NCI-H1048 (cell line): ENCODE measurements around the gene PDE11A.

Experiments used
- DNase-seq: peaks from one replicate; lab custom pipeline; 2025; lab: John Stamatoyannopoulos, UW

The PDE11A gene

DNA sequence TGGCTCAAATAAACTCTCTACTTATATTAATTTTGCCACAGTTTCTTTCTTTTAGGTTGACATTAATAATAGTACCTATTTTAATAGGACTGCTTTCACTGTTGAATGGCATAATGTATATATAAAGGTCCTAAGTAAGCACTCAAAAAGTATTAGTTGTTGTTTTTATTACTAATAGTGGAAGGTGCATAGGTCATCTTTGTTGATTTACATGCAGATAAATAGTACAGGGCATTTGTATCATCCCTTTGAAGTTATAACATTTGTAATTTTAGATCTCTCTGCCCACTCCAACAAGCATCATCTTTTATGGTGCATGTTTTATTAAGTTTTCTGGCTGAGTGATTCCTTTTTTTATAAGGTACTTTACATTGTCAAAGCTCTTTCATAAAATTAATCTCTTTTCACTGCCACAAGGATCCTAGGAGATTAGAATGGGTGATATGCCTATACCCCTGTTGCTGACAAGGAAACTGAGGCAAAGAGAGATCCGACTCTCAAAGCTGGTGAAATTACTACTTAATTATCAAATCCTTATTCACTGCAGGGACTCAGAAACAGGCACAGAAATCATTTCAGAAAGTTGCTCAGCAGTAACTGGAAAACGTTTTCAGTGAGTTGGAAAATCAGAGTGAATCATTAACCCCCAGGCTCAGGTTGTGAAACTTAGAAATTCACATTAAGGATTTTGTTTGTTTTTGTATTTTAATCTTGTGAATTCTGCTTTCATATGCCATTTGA is 380.4 kb downstream of the PDE11A start:
- no peak for DNase-seq

DNA sequence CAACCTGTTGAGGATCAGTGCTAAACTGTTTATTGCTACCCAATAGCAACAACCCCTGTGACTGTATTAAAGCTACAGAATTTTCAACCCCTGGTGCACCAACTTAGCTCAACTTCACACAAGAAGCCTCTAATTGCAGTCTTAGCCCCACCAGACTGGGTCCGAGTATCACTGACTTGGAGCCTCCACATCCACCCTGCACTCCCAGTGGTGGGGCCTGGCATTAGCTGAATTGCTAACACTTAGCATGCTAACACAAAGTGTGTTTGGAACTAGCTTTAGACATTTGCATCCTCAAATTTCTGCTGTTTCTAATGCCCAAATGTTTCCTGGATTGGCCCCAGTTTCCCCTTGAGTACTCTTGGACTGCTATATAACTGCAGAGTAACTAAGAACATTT is 381.4 kb downstream of the PDE11A start:
- DNase-seq: no peak

DNA sequence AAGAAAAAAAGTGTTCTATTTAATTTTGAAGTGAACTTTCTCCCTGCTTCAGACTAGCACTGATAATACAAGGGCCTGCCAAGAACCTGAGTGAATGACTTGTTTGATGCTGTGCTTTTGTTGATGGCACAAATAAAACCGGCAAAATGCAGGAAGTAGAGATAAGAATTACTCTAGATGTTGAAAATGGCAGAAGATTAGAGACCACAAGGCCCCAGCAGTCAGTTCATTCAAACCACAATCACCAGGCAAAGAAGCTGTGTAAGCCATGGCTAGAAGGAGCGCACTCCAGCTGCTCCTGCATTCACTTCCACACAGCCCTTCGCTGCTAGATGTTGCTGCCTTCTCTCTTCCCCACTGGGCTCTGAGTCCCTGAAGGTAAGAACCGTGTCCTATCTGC is 383.0 kb downstream of the PDE11A start:
- DNase-seq: no peak

DNA sequence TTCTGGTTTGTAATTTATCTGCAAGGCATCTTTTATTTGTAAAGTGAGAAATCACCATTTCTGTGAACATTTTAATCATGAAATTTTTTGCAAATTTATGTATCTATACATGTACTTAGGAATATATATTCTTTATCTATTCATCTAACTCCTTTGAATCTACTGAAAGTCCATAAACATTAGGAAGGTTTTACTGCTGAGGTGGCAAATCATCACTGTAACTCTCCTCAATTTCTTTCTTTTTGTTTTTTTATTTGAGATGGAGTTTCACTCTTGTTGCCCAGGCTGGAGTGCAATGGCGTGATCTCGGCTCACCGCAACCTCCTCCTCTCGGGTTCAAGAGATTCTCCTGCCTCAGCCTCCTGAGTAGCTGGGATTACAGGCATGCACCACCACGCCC is 383.7 kb downstream of the PDE11A start:
- no peak for DNase-seq

DNA sequence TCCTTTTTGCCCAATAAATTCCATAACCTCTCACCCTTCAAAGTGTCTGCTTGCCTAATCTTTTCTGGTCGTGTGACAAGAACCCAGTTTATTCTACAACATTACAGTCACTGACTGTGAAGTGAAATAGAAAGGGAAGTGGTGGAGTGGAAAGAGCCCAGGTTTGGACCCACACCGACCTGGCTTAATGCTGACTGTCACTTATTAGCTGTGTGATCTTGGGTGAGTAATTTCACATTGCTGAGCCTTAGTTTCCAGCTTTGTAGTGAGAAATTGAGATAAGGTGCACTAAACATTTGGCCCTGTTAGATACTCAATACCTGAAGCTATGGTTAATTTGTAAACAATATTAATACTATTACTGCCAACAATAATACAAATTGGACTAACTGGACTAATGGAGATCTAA is 388.9 kb downstream of the PDE11A start:
- DNase-seq: no peak

DNA sequence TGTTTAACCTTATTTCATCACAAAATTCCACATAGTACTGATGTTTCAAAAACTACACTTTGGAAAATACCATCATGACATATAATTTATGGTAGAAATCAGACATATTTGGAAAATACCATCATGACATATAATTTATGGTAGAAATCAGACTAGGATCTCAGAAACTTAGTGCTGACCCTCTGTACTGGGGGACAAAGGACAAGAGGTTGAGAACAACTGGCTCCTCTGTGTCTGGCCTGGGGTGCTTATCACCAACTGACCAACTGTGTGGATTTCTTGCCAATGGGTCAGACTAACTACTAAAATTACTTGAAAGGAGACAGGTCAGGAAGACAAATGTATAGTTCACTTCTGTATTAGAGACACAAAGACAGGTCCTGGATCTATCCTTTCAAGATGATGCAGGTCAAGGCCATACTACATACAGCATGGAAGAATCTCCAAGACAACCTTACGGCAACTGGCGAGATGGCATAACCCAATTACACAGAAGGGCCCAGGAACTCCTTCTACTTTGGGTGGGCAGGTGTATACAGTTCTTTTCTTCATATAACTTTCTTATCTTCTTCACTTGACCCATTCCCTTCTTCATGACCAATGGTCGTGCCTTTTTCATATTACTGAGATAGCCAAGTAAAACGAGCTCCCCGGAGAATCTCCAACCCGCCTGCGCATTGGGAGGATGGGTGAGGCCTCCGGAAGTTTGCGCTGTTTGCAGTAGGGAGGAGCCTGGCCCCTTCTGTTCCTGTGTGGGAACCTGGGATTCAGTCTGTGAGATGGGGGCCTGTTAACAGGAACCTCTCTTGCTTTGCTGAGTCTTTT is 389.5 kb downstream of the PDE11A start:
- DNase-seq: no peak

DNA sequence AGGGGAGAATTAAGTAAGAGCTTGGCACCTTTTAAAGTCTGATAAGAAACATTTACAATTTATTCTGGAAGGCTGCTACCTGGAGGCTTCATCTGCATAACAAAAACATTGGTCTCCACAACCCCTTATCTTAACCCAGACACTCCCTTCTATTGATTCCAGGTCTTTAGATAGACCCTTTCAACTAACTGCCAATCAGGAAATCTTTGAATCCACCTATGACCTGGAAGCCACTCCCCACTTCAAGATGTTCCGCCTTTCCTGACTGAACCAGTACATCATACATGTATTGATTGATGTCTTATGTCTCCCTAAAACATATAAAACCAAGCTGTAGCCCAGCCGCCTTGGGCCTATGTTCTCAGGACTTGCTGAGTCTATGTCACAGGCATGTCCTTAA is 390.6 kb downstream of the PDE11A start:
- DNase-seq: no peak

DNA sequence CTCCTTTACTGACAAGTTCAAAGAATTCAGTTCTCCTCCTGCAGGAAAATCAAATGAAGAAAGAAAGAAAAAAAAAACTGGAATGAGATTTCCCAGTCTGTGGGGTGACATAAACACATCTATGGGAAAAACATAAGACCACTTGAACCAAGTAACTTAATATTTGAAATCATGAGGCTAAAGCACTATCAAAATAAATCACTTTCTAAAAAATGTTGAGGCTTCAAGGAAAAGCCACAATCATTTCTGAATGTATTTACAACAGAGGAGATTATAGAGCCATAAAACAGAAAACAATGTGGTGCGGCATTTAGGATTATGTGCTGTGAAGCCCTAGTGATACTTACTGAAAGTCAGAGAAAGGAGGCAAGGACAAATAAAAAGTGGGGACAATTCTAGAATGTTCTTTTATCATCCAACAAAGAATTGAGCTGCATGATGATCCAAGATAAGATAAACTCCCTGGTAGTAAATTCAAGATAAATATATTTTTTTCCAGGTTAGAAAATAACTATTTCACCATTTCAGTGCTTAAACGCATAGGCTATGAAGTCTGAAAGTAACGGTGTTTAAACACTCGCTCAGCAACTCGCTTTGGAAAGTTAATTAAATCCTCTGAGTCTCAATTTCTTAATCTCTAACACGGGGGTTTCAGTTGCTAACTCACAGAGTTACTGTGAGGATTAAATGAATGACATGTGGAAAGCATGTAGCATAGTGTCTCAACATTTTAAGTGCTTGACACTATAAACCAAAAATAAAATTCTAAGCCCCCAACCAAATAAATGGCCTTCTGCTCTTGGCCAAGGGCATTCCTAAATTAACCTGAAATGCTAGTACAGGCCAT is 391.5 kb downstream of the PDE11A start:
- no peak for DNase-seq

DNA sequence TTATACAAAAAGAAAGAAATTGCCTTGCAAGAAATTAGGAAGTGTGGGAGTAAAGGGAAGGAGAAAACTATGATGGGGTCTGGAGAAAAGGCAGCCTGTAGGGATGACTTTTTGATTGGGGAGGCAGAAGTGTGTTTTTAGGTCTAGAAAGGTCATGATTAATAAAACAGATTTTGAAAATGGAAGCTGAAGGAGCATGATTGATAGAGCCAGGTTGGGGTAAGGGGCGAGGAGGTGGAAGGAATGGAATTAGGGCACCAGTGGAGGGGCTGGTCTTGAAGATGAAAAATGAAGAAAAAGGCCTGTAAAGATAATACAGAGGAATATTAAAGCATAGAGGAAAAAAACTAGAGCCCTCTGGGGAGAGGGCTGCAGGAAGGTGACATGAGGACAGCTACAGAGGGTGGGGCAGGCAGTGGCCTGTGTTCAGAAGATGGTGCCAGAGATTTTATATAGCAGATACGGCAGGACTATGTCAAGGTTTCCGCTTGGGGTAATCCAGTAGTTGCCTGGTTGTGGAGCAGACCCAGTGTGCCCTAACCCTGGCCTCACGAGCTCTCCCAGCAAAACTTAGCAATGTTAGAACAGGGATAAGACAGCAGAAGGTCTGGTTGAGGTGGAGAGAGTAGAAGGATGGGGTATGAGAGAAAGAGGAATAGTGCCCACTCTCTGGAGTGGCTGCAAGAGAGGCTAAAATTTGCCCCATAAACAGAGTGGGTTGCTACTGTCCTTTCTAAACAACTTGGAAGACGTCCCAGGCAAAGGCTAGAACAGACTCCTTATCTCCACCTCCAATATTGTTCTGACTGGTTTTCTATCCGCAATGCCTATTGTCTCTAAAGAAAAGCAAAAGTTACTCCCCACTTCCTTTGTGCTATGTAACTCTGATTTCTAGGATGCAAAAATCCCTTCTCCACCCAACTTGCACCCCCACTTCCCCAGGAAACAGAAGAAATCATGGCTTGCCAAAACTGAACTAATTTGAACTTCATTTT is 392.7 kb downstream of the PDE11A start:
- no peak for DNase-seq

DNA sequence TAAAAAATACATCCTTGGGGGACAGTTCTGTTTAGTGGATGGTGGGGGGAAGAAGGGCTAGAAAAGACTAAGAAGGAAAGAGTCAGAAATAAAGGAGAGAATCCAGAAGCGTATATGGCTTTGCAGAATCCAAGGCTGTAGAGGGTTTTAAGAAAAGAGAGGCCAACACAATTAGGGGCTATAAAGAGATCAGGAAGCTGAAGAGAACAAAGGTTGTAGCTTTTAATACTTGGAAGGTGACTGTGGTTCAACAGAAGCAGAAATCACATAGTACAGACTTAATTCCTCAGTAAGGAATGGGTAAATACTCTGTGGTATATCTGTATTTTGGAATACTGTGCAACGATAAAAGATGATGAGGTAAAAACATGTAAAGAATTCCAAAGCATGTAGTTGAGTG is 393.6 kb downstream of the PDE11A start:
- DNase-seq: no peak

DNA sequence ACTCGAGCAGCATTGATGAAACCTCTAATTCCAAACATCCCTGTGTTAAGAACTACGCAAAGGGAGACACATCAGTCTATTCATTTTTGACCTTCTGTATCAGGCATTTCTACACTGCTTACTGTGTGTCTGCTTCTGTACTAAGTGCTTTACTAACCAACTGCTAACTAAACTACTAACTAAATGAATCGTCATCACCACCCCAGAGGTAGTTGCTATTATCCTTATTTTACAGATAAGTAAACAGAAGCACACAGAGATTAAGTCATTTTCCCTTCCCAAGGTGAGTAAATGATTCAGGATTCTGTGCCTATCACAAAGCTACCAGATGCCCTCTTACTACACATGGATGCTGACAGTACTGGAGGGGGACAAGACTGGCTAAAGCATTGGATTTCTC is 395.9 kb downstream of the PDE11A start:
- no peak for DNase-seq

DNA sequence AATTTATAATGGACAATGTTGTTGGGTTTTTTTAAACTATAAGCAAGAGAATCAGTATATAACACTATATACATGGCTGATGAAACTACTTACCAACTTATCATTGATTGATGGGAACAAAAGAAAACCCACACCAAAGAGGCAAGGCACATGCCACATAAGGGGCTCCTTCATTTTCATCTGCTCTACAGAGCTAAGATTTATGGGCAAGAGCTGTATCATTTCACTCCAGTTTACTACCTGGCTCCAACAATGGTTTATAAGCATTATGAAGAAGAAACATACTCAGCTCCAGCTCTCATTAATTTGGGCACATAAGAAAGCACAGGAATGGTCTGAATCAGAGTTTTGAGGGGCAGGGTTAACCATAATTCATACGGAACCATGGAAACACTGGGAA is 396.8 kb downstream of the PDE11A start:
- DNase-seq: no peak

DNA sequence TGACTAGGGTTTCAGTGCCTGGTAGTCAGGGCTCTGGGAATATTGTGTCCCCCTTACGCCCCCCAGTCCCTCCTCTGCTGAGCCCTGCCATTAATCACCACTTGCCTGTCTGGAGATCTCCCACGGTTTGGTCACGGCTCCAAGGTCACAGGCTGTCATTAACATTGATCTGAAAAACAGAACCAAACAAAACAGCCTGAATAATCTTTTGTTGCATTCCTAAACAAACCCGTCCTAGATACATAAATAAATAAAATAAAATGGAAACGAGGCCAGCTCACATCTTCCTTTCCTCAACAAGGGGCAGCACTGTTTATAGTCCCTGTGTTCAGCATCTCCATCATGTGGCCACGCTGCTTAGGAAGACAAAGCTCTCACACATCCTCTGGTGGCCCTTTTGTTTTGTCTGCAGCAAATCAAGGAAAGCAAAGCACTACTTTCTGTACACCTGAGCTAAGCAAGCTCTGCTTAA is 397.2 kb downstream of the PDE11A start:
- DNase-seq: no peak

DNA sequence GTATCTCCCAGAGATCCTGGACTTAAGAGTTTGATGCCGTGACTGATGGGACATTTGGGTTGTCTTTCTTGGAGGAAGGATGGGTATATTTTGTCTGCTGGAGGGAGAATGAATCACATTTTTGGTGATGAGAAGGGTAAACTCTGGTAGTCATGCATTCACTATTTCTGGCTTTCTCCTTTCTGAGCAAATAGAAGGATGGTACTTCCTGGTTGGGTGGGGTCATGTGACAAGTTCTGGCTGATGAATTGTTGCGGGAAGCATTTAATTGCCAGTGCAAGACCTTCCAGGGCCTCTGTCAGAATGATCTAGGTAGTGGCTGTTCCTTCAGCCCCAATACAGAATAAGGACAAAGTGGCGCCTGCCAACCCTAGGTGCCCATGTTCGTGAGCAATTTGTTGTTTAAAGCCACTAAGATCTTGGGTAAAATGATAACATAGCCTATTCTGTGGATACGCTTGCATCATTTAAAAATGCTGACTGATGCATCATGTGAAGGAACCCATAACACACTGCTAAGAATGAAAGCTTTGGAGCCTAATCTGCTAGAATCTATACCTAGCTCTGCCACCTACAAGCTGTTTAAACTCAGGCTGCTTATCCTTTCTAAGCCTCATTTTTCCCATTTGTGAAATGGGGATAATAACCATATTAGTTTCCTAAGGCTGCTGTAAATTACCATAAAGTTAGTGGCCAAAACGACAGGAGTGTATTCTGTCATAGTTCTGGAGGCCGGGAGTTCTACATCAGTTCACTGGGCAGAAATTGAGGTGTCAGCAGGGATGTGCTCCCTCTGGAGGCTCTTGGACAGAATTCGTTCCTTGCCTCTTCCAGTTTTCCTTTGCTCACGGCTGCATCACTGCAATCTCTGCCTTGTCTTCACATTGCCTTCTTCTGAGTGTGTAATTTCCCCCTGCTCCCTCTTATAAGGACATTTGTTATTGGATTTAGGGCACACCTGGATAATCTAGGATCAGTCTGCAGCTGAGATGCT is 398.7 kb downstream of the PDE11A start:
- no peak for DNase-seq

DNA sequence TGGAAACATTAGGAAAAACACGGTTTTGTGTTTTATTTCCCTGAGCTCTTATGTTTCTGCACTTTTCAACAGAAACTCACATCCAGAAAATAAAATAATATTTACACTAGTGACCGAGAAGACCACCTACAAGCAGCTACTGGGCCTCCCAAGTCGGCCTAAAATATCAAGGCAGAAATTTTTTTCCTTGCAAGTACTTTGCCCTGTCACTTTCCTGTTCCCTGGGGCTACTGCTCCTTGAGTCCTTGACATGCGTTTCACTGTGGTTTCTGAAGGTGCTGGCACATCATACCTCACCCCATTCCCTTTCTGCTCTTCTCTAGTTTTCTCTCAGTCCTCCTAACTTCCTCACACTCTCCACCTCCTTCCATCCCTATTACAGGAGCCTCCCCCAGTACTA is 400.9 kb downstream of the PDE11A start:
- no peak for DNase-seq

DNA sequence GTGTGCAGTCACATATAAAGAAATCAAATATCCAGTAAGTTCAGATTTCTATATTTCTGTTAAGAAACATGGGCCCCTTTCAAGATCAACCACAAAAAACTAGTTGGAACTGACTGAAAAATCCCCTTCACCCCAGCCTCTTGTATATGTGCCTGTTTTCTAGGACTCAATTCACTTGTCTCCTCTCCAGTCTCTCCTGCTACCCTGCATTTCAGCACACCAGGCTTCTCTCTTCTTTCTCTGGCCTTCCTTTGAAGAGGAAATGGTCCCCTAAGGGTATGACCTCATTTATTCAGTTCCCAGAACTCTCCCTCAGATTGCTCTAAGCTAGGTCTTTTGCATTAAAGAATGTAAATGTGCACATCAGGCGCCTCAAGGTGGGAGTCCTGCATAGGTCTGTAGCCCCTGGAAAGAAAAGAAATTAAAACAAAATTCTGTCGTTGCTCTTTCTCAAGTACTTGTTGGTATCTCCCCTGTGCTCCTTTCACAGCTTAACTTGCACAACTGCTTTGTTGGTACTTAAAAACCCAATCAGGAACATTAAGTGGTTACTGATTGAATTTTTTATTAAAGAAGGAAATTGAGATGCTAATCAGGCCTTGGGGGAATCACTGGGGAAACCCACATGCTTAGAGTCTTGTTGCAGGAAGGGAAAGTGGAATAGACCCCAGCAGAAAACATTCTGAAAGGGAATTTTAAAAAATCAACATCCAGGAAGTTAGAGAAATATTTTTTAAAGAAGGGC is 401.6 kb downstream of the PDE11A start:
- DNase-seq: no peak

DNA sequence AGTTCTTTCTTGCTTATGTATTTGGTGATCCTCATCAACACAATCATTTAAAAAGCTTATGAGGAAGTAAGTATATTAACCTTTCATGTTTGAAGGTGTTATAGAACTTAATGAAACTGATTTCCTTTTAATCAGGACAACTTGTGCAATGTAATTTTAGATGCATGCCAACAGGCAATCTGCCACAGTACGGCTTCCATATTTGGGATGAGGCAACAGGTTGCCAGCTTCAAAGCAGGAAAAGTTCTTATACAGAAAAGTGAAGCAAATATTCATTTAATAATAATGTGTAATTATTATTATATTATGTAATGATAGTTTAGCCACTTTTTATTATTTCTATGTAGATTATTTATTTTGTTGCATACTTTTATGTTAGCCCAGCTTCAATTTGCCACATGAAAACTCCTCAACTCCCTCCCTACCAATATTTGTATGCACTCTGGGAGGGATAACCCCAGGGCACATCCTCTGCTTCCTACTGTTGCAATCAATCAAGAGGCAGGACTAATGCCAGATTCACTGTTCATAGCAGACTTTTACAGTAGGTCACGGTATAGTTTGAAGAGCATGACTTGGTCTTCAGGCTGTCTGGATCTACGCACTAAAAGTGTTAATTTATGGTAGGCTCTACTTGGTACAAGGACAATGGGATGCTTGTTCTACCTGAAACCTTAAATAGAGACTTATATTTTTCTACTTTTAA is 402.8 kb downstream of the PDE11A start:
- no peak for DNase-seq

DNA sequence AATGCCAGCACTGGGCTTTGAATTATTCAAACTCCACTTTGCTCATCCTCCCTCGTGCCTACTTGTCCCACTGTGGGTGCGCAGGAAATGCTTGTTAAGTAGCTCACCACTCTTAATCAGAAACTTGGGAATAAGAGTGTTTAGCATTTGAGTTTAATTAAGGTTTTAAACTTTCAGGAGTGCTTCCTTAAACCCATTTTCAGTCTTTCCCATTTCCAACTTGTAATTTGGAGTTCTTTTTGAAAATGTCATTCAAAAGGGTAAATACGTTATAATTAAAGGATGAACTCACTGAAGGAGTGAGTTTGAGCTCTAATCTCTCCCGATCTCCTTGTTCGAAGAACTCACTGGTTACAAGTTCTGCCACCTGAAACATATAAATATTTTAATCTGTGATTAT is 403.4 kb downstream of the PDE11A start:
- DNase-seq: no peak

DNA sequence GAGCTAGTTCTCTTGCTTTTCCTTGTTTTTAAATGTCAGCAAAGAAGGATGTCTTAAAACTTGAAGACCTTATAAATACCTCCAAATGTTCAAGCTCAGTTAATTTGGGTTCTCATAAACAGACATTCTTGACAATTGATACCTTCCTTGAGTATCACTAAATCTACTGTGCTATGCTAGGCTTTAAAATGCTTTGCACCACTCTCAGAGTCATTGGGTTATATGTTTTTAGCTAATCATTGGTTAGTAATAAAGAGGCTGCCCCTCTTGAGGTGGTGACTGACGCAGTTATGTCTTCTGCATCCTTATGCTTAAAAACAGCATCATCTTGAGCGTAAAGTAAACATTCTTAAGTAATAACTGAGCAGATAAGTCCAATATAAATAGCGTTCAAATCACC is 404.0 kb downstream of the PDE11A start:
- no peak for DNase-seq
